ENCODE data around the gene LBR.

LBR gene

GRCh38 chr1:225371366-225372010, 56.4 kb downstream of the LBR start:
- TF ChIP-seq CTCF (conservative IDR thresholded peaks at IDR 0.05): no peak
- H3K27ac ChIP-seq: no peak overlapping the region

- no peak overlapping the region for H3K27ac ChIP-seq
- TF ChIP-seq CTCF (conservative IDR thresholded peaks at IDR 0.05): no peak
Observed at GRCh38 chr1:225368036-225368552, 59.7 kb downstream of the LBR start.

- H3K27ac ChIP-seq: no peak overlapping the region
- TF ChIP-seq CTCF (conservative IDR thresholded peaks at IDR 0.05): no peak
Observed at GRCh38 chr1:225366552-225366951, 61.3 kb downstream of the LBR start.

- H3K27ac ChIP-seq: no peak overlapping the region
- no peak for TF ChIP-seq CTCF (conservative IDR thresholded peaks at IDR 0.05)
Observed at GRCh38 chr1:225366018-225366417, 61.8 kb downstream of the LBR start.

- TF ChIP-seq CTCF (conservative IDR thresholded peaks at IDR 0.05): no peak
- no peak overlapping the region for H3K27ac ChIP-seq
Observed at GRCh38 chr1:225364439-225364838, 63.4 kb downstream of the LBR start.

- TF ChIP-seq CTCF (conservative IDR thresholded peaks at IDR 0.05): no peak
Observed at GRCh38 chr1:225362805-225363204, 65.0 kb downstream of the LBR start.

GRCh38 chr1:225361176-225361575, 66.7 kb downstream of the LBR start:
- TF ChIP-seq CTCF (conservative IDR thresholded peaks at IDR 0.05): no peak
- no peak overlapping the region for H3K27ac ChIP-seq

More at GRCh38 chr1:225362805-225363204, 65.0 kb downstream of the LBR start:
- no peak overlapping the region for H3K27ac ChIP-seq
